Measurements from ENCODE around the gene NKAPL. TPM values are rescaled to one million over a fixed set of nuclear protein-coding genes. Genes with fewer than 3 reads are reported as not detected.

NKAPL gene
- total and polyA plus RNA-seq, 2 of the 13 experiments (the other 11 are each of a cell fraction or from before 2014, with no cell fraction given) = not detected

DNA sequence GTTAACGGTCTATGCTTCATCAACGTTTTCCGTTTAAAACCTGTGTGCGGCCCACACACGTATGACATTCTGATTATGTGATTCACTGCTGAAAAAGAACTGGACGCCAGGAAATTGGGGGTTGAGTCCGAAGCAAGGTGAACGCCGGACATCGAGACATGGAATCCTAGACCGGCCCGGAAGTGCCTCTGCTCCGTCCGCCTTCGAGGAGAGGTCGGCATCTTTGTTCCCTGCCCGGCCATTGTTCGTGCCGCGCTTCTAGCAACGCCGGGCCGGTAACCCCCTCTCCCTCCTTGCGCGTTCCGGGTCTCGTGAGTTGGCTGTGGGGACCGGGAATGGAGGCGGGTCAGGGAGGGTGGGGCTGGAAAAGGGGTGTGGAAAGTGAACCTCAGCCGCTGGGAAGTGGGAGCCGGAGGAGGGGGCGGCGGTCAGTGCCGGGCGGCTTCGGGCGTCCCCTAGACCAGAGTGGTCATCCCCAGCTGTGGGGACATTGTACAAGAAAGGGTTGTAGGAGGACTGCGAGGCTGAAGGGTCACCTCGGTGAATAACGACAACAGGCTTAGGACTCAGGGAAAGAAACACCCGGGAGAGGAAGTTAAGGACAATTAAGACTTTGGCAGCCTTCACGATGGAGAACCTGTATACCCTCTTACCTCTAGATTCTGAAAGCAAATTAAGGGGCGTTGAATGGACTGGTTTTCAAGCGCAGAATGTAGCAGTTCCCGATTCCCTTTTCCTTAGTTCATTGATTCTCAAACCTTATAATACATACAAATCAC is 33.9 kb upstream of the NKAPL start, which contains the start of gene ZSCAN9 (continued):
- TF ChIP-seq, protein P1, sequence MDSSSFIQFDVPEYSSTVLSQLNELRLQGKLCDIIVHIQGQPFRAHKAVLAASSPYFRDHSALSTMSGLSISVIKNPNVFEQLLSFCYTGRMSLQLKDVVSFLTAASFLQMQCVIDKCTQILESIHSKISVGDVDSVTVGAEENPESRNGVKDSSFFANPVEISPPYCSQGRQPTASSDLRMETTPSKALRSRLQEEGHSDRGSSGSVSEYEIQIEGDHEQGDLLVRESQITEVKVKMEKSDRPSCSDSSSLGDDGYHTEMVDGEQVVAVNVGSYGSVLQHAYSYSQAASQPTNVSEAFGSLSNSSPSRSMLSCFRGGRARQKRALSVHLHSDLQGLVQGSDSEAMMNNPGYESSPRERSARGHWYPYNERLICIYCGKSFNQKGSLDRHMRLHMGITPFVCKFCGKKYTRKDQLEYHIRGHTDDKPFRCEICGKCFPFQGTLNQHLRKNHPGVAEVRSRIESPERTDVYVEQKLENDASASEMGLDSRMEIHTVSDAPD (CRISPR knock-in tag; IDR thresholded peaks at IDR 0.05) = no peak
- TF ChIP-seq KDM4B (CRISPR knock-in tag; IDR thresholded peaks at IDR 0.05) = peak; percentile 94; the same call in 1 of the 2 replicates
- TF ChIP-seq, protein P2, sequence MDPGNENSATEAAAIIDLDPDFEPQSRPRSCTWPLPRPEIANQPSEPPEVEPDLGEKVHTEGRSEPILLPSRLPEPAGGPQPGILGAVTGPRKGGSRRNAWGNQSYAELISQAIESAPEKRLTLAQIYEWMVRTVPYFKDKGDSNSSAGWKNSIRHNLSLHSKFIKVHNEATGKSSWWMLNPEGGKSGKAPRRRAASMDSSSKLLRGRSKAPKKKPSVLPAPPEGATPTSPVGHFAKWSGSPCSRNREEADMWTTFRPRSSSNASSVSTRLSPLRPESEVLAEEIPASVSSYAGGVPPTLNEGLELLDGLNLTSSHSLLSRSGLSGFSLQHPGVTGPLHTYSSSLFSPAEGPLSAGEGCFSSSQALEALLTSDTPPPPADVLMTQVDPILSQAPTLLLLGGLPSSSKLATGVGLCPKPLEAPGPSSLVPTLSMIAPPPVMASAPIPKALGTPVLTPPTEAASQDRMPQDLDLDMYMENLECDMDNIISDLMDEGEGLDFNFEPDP (CRISPR knock-in tag; conservative IDR thresholded peaks at IDR 0.05) = no peak
- TF ChIP-seq ZSCAN25 (CRISPR knock-in tag; IDR thresholded peaks at IDR 0.05) = peak; percentile 67; the same call in 1 of the 2 replicates
- TF ChIP-seq PAWR (CRISPR knock-in tag; IDR thresholded peaks at IDR 0.05; ENCODE audit: borderline replicate concordance) = 0 out of 2 replicates have a peak, but pooled peaks have one; percentile 60
- no peak for TF ChIP-seq ZNF282 (IDR thresholded peaks at IDR 0.05; ENCODE audit: partially characterized antibody)
- TF ChIP-seq ZNF598 (CRISPR knock-in tag; IDR thresholded peaks at IDR 0.05; ENCODE audit: borderline replicate concordance) = peak; percentile 95; the same call in 1 of the 2 replicates
- peak; percentile 36; the same call in 1 of the 2 replicates for TF ChIP-seq RFXAP (CRISPR knock-in tag; IDR thresholded peaks at IDR 0.05; ENCODE audit: borderline replicate concordance)
- TF ChIP-seq SRY (CRISPR knock-in tag; IDR thresholded peaks at IDR 0.05) = peak; percentile 38; the same call in 1 of the 2 replicates
- TF ChIP-seq ZFP62 (CRISPR knock-in tag; IDR thresholded peaks at IDR 0.05) = no peak
- TF ChIP-seq, protein P3, sequence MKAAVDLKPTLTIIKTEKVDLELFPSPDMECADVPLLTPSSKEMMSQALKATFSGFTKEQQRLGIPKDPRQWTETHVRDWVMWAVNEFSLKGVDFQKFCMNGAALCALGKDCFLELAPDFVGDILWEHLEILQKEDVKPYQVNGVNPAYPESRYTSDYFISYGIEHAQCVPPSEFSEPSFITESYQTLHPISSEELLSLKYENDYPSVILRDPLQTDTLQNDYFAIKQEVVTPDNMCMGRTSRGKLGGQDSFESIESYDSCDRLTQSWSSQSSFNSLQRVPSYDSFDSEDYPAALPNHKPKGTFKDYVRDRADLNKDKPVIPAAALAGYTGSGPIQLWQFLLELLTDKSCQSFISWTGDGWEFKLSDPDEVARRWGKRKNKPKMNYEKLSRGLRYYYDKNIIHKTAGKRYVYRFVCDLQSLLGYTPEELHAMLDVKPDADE (CRISPR knock-in tag; IDR thresholded peaks at IDR 0.05) = no peak
- TF ChIP-seq ZNF660 (CRISPR knock-in tag; IDR thresholded peaks at IDR 0.05; ENCODE audit: borderline replicate concordance, low read depth) = peak; percentile 46; the same call in 1 of the 2 replicates
- TF ChIP-seq ATAD3A (CRISPR knock-in tag; IDR thresholded peaks at IDR 0.05) = 0 out of 2 replicates have a peak, but pooled peaks have one; percentile 60
- TF ChIP-seq, protein P4, sequence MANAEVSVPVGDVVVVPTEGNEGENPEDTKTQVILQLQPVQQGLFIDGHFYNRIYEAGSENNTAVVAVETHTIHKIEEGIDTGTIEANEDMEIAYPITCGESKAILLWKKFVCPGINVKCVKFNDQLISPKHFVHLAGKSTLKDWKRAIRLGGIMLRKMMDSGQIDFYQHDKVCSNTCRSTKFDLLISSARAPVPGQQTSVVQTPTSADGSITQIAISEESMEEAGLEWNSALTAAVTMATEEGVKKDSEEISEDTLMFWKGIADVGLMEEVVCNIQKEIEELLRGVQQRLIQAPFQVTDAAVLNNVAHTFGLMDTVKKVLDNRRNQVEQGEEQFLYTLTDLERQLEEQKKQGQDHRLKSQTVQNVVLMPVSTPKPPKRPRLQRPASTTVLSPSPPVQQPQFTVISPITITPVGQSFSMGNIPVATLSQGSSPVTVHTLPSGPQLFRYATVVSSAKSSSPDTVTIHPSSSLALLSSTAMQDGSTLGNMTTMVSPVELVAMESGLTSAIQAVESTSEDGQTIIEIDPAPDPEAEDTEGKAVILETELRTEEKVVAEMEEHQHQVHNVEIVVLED (CRISPR knock-in tag; IDR thresholded peaks at IDR 0.05; ENCODE audit: borderline replicate concordance) = peak; percentile 57; the same call in 1 of the 2 replicates
- TF ChIP-seq, protein P5, sequence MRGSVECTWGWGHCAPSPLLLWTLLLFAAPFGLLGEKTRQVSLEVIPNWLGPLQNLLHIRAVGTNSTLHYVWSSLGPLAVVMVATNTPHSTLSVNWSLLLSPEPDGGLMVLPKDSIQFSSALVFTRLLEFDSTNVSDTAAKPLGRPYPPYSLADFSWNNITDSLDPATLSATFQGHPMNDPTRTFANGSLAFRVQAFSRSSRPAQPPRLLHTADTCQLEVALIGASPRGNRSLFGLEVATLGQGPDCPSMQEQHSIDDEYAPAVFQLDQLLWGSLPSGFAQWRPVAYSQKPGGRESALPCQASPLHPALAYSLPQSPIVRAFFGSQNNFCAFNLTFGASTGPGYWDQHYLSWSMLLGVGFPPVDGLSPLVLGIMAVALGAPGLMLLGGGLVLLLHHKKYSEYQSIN (CRISPR knock-in tag; IDR thresholded peaks at IDR 0.05; ENCODE audit: borderline replicate concordance) = no peak
- TF ChIP-seq, protein P6, sequence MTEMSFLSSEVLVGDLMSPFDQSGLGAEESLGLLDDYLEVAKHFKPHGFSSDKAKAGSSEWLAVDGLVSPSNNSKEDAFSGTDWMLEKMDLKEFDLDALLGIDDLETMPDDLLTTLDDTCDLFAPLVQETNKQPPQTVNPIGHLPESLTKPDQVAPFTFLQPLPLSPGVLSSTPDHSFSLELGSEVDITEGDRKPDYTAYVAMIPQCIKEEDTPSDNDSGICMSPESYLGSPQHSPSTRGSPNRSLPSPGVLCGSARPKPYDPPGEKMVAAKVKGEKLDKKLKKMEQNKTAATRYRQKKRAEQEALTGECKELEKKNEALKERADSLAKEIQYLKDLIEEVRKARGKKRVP (CRISPR knock-in tag; IDR thresholded peaks at IDR 0.05) = no peak
- no peak for TF ChIP-seq MAFK (conservative IDR thresholded peaks at IDR 0.05 in 1 of 2, IDR thresholded peaks at IDR 0.05 in 1 of 2; ENCODE audit: low read length in 2 of 2)
- no peak; the same call in 1 of the 2 replicates for TF ChIP-seq HOXD1 (CRISPR knock-in tag; IDR thresholded peaks at IDR 0.05)
- TF ChIP-seq ZNF329 (CRISPR knock-in tag; IDR thresholded peaks at IDR 0.05; ENCODE audit: low read depth) = 0 out of 2 replicates have a peak, but pooled peaks have one; percentile 62
- TF ChIP-seq SALL1 (CRISPR knock-in tag; IDR thresholded peaks at IDR 0.05) = peak; percentile 90

Data from HepG2 (cell line).